Stimulated activated effector memory CD8-positive, alpha-beta T cell treated with anti-CD3 and anti-CD28 coated beads, Interleukin-12 subunit alpha, Interleukin-12 subunit beta, amount 100 ng/mL, for 72 hours (primary cell): Measurements from ENCODE around the gene ZNF264.
A peak's percentile ranks its signal among the peaks of the same experiment; 100 is the strongest.
"Not testable (repeated sequence)": the region's sequence is repeated elsewhere in the genome, so short reads cannot be mapped to it uniquely, and the experiment has no call there.

Source experiments
- ATAC-seq: fragments of 150-1000 bp; cut with Tn5 transposase; 2 replicates; pipeline ENCODE4 v1.10.0; 2021
- DNase-seq, 2 donors: peaks; one replicate each; pipeline ENCODE4 v3.0.0; 2021 to 2022; ENCODE audit warnings: low spot score in 2 of 2
- H3K27ac Mint-ChIP-seq: one replicate; pipeline ENCODE4 v1.8.0; 2022; ENCODE audit warnings: mild to moderate bottlenecking, mixed read lengths
- H3K36me3 Mint-ChIP-seq: one replicate; pipeline ENCODE4 v1.8.0; 2022; ENCODE audit warnings: mild to moderate bottlenecking, mixed read lengths
- H3K4me1 Mint-ChIP-seq: one replicate; pipeline ENCODE4 v1.8.0; 2022; ENCODE audit warnings: mixed read lengths
- H3K4me3 Mint-ChIP-seq: one replicate; pipeline ENCODE4 v1.8.0; 2022; ENCODE audit warnings: mild to moderate bottlenecking, mixed read lengths
- H3K9me3 Mint-ChIP-seq: one replicate; pipeline ENCODE4 v1.8.0; 2022; ENCODE audit warnings: mixed read lengths

Gene ZNF264

GRCh38 chr19:57233207-57233606 lies 41.9 kb downstream of the ZNF264 start:
- peak in 1 of 2 donors; percentile 17 for DNase-seq
- Mint-ChIP-seq H3K27ac (no peak overlapping the region), H3K9me3 (no peaks in the 10 kb centered on the region), H3K4me1 (no peaks in the 10 kb centered on the region), H3K4me3 (no peak overlapping the region), H3K36me3 (no peaks in the 10 kb centered on the region)
- no peak for ATAC-seq

GRCh38 chr19:57239982-57240310 lies 48.6 kb downstream of the ZNF264 start:
- no peak for ATAC-seq
- Mint-ChIP-seq H3K4me1 (peaks cover 26% of the 10 kb centered on the region), H3K4me3 (peak overlapping the region; percentile 79), H3K36me3 (peaks cover 24% of the 10 kb centered on the region), H3K9me3 (no peaks in the 10 kb centered on the region), H3K27ac (peak overlapping the region; percentile 95)
- DNase-seq, result no peak

GRCh38 chr19:57240311-57241090 lies 49.2 kb downstream of the ZNF264 start, which contains the start of gene ZNF805:
Gene ZNF805, plus strand, starts transcription at chr19:57240632. Its CDS starts 260 bp downstream, at chr19:57240892.
- peak within 1 kb of the TSS; percentile 79 for H3K4me3 Mint-ChIP-seq
- DNase-seq, result peak; percentile 76 to 96
- no peaks in the 10 kb centered on the region for H3K9me3 Mint-ChIP-seq
- H3K36me3 Mint-ChIP-seq, result peaks cover 30% of the 10 kb centered on the region
- H3K4me1 Mint-ChIP-seq, result peaks cover 28% of the 10 kb centered on the region
- peak within 1 kb of the TSS; percentile 95 for H3K27ac Mint-ChIP-seq
- peak; percentile 98 for ATAC-seq

- H3K4me1 Mint-ChIP-seq, result peaks cover 28% of the 10 kb centered on the region
- ATAC-seq (no peak), DNase-seq (no peak)
- H3K9me3 Mint-ChIP-seq, result no peaks in the 10 kb centered on the region
- H3K36me3 Mint-ChIP-seq, result peaks cover 36% of the 10 kb centered on the region
- H3K27ac Mint-ChIP-seq, result peak overlapping the region; percentile 95
- H3K4me3 Mint-ChIP-seq, result peak overlapping the region; percentile 79
Observed at GRCh38 chr19:57241176-57241575, 49.9 kb downstream of the ZNF264 start.

GRCh38 chr19:57242821-57243220 lies 51.5 kb downstream of the ZNF264 start:
- Mint-ChIP-seq H3K4me3 (no peak overlapping the region), H3K36me3 (peaks cover 53% of the 10 kb centered on the region), H3K9me3 (no peaks in the 10 kb centered on the region), H3K4me1 (peaks cover 28% of the 10 kb centered on the region), H3K27ac (no peak overlapping the region)
- ATAC-seq (no peak), DNase-seq (no peak)

GRCh38 chr19:57244513-57244912 lies 53.2 kb downstream of the ZNF264 start:
- H3K9me3 Mint-ChIP-seq, result no peaks in the 10 kb centered on the region
- DNase-seq (no peak), ATAC-seq (no peak)
- H3K4me1 Mint-ChIP-seq, result peaks cover 28% of the 10 kb centered on the region
- H3K36me3 Mint-ChIP-seq, result peaks cover 70% of the 10 kb centered on the region
- H3K4me3 Mint-ChIP-seq, result no peak overlapping the region
- H3K27ac Mint-ChIP-seq, result peak overlapping the region; percentile 45

- DNase-seq (no peak), ATAC-seq (no peak)
- Mint-ChIP-seq H3K4me3 (no peak overlapping the region), H3K9me3 (no peaks in the 10 kb centered on the region), H3K36me3 (peaks cover 72% of the 10 kb centered on the region), H3K4me1 (peaks cover 25% of the 10 kb centered on the region), H3K27ac (peak overlapping the region; percentile 45)
Observed at GRCh38 chr19:57245066-57245465, 53.8 kb downstream of the ZNF264 start.

- peaks cover 74% of the 10 kb centered on the region for H3K36me3 Mint-ChIP-seq
Observed at GRCh38 chr19:57245959-57246358, 54.7 kb downstream of the ZNF264 start.

GRCh38 chr19:57248646-57249045 lies 57.3 kb downstream of the ZNF264 start:
- Mint-ChIP-seq H3K4me3 (no peak overlapping the region), H3K9me3 (peaks cover 3% of the 10 kb centered on the region), H3K27ac (no peak overlapping the region), H3K4me1 (peaks cover 9% of the 10 kb centered on the region), H3K36me3 (peaks cover 100% of the 10 kb centered on the region)
- ATAC-seq (no peak), DNase-seq (no peak)

More at GRCh38 chr19:57245959-57246358, 54.7 kb downstream of the ZNF264 start:
- H3K4me1 Mint-ChIP-seq, result peaks cover 20% of the 10 kb centered on the region
- H3K9me3 Mint-ChIP-seq, result peaks cover 3% of the 10 kb centered on the region
- no peak overlapping the region for H3K4me3 Mint-ChIP-seq
- H3K27ac Mint-ChIP-seq, result no peak overlapping the region
- DNase-seq, result no peak
- ATAC-seq, result no peak

- H3K9me3 Mint-ChIP-seq, result peaks cover 3% of the 10 kb centered on the region
- H3K36me3 Mint-ChIP-seq, result peaks cover 100% of the 10 kb centered on the region
- DNase-seq (no peak), ATAC-seq (no peak)
- no peak overlapping the region for H3K4me3 Mint-ChIP-seq
- H3K4me1 Mint-ChIP-seq, result peaks cover 15% of the 10 kb centered on the region
- no peak overlapping the region for H3K27ac Mint-ChIP-seq
Observed at GRCh38 chr19:57249329-57249728, 58.0 kb downstream of the ZNF264 start.

GRCh38 chr19:57253767-57254166 lies 62.5 kb downstream of the ZNF264 start:
- H3K27ac Mint-ChIP-seq, DNase-seq, H3K4me1 Mint-ChIP-seq, H3K9me3 Mint-ChIP-seq, H3K4me3 Mint-ChIP-seq: not testable (repeated sequence)
- peaks cover 96% of the 10 kb centered on the region for H3K36me3 Mint-ChIP-seq
- ATAC-seq, result peak; percentile 98

- Mint-ChIP-seq H3K4me1 (no peaks in the 10 kb centered on the region), H3K27ac (no peak overlapping the region), H3K9me3 (peaks cover 14% of the 10 kb centered on the region), H3K36me3 (peaks cover 26% of the 10 kb centered on the region), H3K4me3 (no peak overlapping the region)
- ATAC-seq, result no peak
- no peak for DNase-seq
Observed at GRCh38 chr19:57262044-57262443, 70.7 kb downstream of the ZNF264 start.

GRCh38 chr19:57263244-57263741 lies 72.0 kb downstream of the ZNF264 start:
- DNase-seq (no peak), ATAC-seq (no peak)
- Mint-ChIP-seq H3K4me3 (no peak overlapping the region), H3K4me1 (no peaks in the 10 kb centered on the region), H3K9me3 (peaks cover 14% of the 10 kb centered on the region), H3K27ac (no peak overlapping the region), H3K36me3 (peaks cover 17% of the 10 kb centered on the region)

- peaks cover 6% of the 10 kb centered on the region for H3K36me3 Mint-ChIP-seq
- no peak for ATAC-seq
Observed at GRCh38 chr19:57267291-57267690, 76.0 kb downstream of the ZNF264 start.

GRCh38 chr19:57269515-57270250 lies 78.4 kb downstream of the ZNF264 start:
- Mint-ChIP-seq H3K9me3 (peaks cover 8% of the 10 kb centered on the region), H3K4me1 (peaks cover 14% of the 10 kb centered on the region), H3K27ac (peak overlapping the region; percentile 63), H3K4me3 (peak overlapping the region; percentile 4), H3K36me3 (peaks cover 14% of the 10 kb centered on the region)
- ATAC-seq (peak; percentile 79), DNase-seq (no peak)

More at GRCh38 chr19:57267291-57267690, 76.0 kb downstream of the ZNF264 start:
- Mint-ChIP-seq H3K4me3 (no peak overlapping the region), H3K4me1 (peaks cover 14% of the 10 kb centered on the region), H3K9me3 (peaks cover 11% of the 10 kb centered on the region), H3K27ac (no peak overlapping the region)
- DNase-seq, result no peak
